ENCODE measurements around the gene MRPS15.

DNA sequence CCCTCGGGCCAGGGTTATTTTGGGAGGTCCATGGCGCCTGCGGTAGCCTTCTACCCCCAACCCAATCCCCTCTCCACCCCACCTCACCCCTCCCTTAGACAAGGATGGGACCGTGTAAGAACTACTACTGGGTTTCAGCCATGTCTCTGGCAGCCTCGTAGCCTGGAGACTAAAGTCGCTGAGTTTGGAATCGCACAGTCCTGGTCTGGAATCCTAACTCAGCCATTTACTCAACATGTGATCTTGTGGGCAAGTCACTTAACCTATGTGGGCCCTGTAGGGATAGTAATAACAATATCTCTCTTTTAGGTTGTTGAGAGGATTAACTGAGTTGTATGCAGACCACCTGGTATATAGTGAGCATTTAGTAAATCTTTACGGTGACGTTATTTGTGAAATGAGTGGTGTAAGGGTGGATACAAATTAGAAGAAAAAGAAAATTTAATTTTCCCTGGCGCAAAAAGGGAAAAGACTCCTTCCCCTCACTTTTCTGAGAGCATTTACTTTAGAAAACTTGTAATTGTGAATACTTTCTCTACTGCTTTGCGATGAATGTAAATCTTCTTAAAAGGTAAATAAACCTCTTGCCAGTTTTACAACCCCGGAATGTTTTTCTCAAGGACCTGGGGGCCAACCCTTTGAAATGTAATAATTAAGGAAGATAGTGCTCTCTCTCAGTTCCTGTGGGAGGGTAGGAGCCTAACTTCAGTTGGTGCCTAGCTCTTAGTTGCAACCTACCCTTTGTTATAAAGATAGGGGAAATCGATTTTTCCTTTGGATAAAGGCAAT lies 615 bp upstream of the MRPS15 start:
- TF ChIP-seq, protein P1, sequence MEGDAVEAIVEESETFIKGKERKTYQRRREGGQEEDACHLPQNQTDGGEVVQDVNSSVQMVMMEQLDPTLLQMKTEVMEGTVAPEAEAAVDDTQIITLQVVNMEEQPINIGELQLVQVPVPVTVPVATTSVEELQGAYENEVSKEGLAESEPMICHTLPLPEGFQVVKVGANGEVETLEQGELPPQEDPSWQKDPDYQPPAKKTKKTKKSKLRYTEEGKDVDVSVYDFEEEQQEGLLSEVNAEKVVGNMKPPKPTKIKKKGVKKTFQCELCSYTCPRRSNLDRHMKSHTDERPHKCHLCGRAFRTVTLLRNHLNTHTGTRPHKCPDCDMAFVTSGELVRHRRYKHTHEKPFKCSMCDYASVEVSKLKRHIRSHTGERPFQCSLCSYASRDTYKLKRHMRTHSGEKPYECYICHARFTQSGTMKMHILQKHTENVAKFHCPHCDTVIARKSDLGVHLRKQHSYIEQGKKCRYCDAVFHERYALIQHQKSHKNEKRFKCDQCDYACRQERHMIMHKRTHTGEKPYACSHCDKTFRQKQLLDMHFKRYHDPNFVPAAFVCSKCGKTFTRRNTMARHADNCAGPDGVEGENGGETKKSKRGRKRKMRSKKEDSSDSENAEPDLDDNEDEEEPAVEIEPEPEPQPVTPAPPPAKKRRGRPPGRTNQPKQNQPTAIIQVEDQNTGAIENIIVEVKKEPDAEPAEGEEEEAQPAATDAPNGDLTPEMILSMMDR (IDR thresholded peaks at IDR 0.05; ENCODE audit: extremely low read depth in 1 of 2, insufficient read depth in 1 of 2, low read depth in 1 of 2, low read length in 2 of 2), result no peak
- TF ChIP-seq POLR2A (IDR thresholded peaks at IDR 0.05; ENCODE audit: low read depth, low read length) (no peak), MYC (IDR thresholded peaks at IDR 0.05; ENCODE audit: low read depth, low read length) (no peak), EZH2 (IDR thresholded peaks at IDR 0.05; ENCODE audit: borderline replicate concordance, low read depth, low read length, severe bottlenecking) (no peak), POLR2AphosphoS5 (IDR thresholded peaks at IDR 0.05; ENCODE audit: insufficient read depth, low read depth, low read length) (no peak), JUN (IDR thresholded peaks at IDR 0.05; ENCODE audit: borderline replicate concordance, insufficient read depth, insufficient read length, low read depth) (no peak), FOS (IDR thresholded peaks at IDR 0.05; ENCODE audit: borderline replicate concordance, insufficient read depth, low read length) (no peak)
- TF ChIP-seq, protein P2, sequence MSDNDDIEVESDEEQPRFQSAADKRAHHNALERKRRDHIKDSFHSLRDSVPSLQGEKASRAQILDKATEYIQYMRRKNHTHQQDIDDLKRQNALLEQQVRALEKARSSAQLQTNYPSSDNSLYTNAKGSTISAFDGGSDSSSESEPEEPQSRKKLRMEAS (IDR thresholded peaks at IDR 0.05; ENCODE audit: insufficient read depth, insufficient read length), result no peak

All from endothelial cell of umbilical vein (primary cell).